DMS153 treated with DMSO at 0.1 percent for 48 hours (cell line): Measurements from ENCODE around the gene LRRC52.

Experiments
- DNase-seq: peaks from one replicate; lab custom pipeline; 2025; ENCODE audit not compliant: unreplicated experiment; lab: John Stamatoyannopoulos, UW

The LRRC52 gene

DNA sequence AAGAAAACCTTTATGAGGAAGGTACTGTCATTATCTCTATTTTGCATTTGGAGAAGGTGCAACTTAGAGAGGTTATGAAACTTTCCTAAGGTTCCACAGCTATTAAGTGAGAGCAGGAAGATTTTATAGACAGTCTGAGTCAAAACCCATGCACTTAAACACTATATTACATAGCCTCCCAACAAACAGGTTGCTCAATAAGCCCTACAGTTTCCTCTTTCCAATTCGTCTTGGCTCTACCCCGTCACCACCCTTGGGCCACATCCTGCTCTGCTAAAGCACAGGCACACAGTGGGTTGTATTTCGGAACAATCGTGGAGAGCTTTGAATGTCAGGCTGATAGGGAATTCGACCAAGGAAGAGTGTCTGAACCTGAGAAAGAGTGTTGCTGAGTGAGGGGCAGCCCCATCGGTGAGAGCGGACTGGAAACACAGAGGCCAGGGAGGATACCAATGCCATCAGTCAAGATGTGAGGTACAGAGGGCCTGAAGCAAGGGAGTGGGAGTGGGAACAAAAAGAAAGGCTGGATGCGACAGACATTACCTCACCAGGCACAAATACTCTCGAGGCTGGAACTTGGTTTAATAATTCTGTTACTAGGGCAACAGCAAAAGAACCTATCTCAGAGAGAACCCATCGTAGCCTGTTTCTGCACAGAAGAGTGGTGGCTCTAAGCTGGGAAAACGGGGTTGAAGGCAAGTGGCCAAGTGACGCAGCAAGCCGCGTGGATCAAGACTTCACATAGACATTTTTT, 6.3 kb upstream of the LRRC52 start:
- DNase-seq = no peak

DNA sequence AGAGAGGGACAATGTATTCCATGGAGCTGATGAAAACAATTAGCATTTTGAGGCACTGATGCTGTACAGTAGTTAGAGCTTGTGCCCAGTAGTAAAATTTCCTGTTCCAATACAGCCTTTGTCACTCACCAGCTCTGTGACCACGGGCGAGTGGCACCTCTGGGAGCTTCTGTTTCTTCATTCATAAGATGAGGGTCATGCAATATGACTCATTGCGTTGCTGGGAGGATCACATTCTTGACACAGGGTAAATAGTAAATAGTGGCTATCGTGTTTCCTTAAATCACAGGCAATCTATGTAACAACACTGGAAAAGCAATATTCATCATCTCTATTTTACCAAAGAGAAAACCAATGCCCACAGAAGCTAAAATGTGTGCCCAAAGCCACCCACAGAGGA, 4.5 kb upstream of the LRRC52 start:
- no peak for DNase-seq

DNA sequence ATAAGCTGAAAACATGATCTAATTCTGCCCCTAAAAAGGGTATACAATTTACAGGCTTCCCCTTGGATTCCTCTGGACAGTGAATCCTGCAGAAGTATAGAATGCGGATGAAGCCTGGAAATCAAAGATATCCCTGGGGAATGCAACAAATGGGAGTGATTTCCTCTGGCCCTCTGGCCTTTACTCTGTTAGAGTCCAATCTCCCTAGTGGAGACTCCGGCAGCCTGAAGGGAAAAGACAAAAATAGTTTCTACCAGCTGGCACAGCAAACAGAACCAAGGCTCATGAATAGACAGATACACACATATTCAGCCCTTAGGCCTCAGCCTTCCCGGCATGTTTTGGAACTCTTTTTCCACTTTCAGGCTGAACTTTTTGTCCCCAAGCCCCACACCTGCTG, 3.9 kb upstream of the LRRC52 start:
- no peak for DNase-seq

DNA sequence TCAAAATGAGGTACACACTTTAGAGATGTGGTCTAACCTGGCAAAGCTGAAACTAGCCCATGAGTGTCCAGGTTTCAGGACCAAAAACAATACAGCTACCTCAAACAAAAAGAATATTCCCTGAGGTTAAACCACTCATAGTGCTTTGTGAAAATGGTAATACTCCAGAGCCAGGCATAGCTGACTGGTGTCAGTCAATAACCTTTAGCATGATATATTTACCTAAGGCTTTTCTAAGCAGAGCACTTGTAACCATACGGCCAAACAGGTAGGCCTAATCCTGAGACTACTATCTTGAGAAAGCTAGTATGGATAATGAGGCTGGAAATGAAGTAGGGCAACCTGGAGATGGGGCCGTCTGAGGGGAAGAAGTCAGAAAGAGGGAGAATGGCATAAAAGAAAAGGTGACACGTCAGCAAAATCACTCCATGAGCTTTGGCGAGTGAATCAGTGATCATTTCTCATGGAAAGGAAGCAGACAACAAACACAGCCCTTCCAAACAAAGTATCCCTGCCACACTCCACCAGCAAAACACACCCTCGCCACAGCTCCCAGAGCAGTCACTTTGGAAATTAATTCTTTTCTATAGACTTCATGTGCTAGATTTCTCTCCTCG, 1.7 kb upstream of the LRRC52 start:
- DNase-seq = peak; percentile 35

DNA sequence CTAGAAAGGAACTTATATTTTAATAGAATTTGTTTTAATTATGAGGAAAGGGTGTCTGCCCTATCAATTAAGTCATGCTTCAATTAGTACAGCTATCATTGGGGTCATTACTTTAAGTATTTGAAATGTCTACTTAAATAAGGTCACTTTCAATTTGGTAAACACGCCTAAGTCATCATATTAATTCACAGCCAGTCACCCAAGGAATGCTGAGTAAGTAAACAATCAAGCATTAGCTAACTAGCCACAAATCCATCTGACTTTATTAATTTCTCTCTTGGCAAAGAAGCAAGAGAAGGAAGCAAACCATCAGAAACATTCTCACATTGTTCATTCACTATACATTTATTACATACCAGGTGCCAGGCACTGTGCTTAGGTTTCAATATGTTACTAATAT, 1.2 kb upstream of the LRRC52 start:
- DNase-seq = no peak

DNA sequence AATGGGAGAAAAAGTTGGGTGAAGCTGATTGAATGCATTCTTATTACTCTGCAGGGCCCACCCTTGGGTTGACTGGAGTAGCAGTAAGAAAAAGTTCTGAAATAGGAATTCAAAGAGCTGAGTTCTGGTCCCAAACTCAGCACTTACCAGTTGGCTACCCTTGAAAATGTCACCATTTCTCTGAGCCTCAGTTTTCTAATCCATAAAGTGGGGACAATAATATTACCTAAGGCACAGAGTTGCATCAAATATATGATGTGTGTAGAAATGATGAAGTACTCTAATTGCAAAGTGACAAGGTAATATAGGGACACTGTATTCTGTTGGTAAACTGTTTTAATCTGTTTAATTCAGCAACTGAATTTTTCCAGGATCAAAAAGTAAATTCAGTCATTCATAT, 1.2 kb downstream of the LRRC52 start:
- no peak for DNase-seq

DNA sequence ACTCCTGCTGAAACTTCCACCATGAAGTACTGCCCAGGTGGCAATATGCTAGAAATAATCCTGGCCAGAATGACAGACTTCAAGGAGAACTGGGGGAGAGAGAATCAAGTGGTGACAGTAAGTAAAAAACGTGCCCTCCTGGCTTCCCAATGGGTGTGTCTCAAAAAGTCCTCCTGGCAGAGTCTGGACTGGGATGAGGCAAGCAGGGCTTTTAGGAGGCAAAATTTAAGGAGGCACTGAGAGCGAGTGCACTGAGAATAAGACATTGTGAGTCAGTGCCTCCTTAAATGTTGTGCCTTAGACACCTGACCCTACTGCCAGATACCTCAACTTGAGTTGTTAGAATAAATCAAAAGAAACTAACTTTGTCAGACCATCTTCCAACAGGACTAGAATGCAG, 2.2 kb downstream of the LRRC52 start:
- no peak for DNase-seq

DNA sequence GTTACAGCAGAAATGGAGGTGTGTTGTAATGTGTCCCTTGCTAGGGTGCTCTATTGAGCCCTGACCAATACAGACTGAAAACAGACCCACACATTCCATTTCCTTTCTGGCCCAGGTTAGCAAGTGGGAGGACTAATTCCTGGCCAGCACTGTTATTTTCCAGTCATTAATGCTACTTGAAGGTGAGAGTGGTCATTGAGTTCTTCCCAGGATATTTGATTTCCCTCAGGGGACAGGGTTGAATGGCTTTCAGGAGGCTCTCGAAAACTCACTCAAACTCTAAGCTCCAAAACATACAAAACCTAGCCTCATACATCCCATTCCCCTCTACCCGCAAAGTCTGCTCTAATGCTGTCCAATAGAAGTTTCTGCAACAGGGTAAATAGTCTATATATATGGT, 6.2 kb downstream of the LRRC52 start:
- DNase-seq = peak; percentile 34

DNA sequence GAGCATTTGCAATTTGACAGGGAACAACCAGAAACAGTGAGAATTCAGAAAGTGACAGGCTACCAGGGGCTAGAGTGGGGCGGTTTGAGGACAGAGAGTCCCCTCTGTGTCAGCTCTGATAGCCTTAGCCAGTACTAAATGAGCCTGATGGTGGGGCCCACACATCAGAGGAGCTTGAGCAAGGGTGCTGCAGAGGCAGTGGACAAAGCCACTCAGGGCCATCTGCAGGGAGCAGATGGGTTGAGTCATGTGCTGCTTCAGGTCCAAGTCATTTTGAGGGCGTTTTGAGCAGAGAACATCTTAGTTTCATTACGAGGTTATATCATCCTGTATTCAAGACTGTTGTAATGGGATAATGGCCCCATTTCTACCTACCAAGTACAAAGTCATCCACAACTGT, 7.7 kb downstream of the LRRC52 start:
- DNase-seq = no peak

DNA sequence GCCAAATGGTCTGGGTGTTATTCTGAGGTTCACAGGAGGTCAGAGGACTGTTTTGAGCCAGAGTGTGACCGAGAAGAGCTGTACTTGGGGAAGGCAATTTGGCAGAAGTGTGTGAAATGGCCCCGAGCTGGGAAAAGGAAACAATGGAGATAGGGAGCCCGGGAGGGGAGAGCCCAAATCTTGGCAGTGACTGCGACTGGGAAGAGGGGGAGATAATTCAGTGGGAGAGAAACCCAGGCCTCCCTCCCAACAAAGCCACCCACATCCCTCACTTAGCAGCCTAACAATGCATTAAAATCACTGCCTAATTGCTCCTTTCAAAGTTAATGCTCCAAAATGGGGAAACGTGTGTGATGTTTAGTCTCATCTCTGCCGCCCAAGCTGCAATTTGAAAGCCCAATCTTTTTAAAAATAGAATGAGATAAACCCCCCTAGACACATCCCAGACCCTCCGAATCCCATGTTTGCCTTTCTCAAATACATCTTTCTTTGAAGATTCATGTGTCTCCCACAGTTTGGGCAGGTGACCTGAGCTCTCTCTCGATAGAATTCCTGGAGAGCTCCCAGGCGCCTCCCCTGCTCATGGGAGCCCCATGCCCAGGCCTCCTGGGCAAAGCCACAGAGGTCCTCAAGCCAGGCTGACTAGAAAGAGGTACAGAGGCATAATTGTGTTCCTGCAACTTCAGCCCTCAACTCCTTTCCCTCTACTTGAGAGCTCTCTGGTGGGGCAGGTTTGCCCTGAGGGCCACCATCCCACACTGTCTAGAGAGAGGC, 17.3 kb downstream of the LRRC52 start:
- no peak for DNase-seq

DNA sequence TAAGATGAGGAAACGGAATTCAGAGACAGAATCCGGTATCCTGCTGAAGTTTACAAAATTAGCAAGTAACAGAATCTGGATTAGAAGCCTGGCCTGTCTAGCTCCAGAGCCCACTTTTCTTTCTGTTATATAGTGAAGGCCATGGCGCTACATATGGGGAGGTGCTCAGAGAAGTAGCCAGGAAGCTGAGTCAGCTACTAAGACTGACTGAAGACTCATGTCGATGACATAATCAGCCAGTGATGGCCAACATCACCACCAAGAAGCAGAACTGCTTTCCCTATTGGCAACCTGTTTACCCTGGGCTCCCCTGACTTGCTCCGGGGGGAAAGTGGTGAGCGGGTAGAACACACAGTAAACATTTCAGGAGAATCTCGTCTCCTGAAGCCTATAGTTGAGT, 18.8 kb downstream of the LRRC52 start:
- DNase-seq = no peak

DNA sequence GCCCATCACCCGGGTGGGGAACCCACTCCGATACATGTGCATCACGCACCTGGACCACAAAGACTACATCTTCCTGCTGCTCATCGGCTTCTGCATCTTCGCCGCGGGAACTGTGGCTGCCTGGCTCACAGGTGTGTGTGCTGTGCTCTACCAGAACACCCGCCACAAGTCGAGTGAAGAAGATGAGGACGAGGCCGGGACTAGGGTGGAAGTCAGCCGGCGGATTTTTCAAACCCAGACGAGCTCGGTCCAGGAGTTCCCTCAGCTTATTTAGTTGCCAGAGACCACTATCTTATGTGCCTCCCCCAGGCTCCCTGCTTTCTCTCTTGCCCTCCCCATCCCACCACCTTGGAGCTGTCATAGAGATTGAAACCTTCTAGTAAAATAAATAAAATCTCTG, 19.8 kb downstream of the LRRC52 start:
- DNase-seq = no peak

DNA sequence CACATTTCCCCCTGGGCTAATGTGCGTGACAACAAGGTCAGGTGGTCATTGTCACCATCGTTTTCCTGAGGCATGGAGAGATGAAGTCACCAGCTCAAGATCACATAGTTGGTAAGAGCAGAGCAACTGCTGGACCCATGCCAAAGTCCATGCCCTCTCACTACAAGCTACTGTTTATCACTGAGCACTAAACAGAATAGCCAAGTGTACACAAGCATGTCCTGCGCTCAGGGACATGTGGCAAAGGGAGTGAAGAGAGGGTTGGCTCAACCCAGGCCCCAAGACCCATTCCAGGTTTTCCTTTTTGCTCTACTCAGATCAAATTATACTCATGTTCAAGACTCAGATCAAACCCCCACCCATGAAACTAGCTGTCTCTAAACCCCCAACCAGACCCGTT, 20.8 kb downstream of the LRRC52 start:
- DNase-seq = no peak

DNA sequence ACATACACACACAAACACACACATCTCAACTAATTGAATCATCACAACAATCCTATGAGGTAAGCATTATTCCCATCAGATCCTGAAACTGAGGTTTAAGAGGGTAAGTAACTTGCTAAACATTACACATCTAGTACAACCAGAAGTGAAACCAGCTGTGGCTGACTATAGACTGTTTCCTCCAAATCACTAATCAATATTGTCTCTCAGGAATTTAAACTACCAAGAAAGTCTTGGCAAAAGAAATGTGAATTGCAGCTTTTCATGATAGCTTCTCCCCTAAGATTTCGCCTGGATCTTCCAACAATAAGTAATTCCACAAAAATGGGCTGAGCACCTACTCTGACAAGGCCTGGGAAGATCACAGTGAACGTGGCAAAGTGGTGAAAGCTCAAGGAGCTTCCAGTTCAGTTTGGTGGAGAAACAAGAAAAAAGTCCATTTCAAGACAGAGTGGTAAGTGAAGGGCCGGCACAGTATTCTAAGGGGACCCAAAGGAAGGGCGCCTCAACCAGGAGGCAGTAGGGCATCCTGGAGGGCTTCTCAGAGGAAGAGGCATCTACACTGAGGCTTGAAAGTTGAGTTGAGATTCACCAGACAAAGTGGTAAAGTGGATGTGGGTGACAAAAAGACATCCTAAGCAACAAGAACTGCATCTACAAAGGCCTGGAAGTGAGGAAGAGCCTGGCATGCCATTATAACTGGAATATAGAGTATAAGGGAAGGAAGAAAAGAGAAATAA, 22.1 kb downstream of the LRRC52 start:
- no peak for DNase-seq

DNA sequence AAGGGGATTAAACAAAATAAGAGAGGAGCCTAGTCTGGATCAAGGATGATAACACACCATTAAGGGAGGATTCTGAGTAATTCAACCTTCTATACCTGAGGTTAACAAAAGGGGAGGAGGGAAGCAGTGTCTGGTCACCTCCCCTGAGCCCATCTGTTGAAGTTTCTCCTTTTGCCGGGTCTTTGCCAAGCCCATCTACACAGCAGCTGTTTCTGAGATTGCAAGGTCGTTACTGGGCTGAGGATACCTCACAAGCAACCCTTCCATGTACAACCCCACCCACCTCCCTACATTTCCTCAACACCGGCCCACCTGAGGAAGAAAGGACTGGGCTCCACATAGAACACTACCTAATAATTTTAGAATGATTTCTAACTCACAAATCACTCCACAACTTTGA, 26.3 kb downstream of the LRRC52 start:
- DNase-seq = no peak

DNA sequence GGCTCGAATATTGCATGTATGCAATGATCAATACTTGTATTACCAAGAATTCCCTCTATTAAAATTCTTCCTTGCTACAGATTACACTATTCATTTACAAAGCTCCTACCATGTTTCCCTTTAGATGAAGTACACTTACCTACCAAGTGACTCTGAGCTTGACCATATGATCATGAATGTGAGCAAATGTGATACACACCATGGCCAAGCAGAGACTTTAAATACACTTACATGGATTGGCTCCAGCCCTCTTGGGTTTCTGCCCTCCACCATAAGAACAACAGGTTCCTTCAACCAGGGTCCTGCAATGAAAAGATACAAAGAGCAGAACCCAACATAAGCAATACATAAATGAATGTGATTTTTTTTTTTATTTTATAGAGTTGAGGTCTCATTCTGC, 30.0 kb downstream of the LRRC52 start:
- no peak for DNase-seq

DNA sequence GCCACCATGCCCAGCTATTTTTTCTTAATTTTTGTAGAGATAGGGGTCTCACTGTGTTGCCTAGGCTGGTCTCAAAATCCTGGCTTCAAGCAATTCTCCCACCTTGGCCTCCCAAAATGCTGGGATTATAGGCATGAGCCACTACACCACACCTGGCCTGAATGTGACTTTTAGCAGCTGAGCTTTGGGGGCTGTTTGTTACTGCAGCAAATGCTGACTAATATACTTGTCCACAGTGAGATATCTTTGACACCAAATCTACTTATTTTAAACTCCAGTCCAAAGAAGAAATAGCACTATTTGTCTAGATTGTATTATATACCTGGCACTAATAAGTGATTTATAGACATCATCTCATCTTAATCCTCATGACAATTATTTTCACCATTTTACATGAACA, 30.5 kb downstream of the LRRC52 start:
- no peak for DNase-seq

DNA sequence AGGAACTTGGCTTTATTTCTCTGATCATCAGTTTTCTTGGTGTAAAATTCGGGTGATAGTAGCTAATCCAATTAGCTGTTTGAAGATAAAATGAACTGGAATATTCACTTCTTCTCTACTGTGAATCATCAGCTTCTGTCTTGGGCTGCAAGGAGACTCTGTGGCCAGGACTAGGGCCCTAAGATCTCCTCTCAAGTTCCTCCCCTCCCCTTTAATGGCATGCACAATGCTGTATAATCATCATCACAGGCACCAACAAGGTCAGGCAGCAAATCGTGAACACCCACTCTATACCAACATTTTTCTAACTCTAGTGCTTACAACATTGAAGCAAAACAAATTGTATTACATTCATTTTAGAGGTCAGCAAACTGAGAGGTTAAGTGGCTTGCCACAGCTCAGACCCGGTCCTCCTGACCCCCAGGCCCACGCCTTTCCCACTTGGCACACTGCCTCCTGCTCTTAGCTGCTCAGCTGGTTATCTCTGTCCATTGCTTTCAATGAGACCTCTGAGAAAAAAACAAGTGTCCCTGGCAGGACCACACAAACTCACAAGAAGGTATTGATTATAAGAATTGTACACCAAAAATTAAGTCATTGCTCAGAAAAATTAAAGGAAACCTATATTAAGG, 31.8 kb downstream of the LRRC52 start:
- DNase-seq = no peak

DNA sequence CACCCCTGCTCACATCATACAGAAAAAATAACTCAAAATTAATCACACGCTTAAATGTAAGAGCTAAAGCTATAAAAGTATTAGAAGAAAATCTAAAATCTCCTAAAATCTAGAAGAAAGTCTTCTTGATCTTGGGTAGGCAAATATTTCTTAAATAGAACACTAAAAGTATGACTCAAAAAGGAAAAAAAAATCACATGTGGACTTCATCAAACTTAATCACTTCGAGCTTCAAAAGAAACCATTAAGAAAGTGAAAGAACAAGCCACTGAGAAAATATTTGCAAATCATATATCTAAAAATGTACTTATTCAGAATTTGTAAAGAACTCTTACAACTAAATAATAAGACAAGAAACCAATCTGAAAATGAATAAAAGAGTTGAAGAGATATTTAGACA, 32.7 kb downstream of the LRRC52 start:
- no peak for DNase-seq

DNA sequence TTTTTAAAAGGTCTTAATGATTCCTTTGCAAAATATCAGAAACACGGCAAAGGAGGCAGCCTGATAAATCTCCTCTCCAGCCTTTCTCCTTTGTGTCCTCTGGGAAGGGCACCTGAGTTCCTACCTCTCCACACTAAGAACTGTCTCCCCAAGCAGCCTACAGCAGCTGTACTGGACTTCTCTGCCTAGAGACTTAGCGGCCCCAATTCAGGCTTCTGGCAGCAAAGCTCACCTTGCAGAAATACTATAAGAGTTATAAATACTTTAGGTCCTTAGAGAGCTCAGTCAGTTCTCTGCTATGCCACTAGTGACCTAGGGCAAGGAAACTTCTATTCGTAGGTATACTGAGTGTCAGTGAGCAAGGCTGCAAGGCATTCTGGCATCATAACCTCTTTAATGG, 33.9 kb downstream of the LRRC52 start:
- no peak for DNase-seq
